Esophagus muscularis mucosa (tissue), 4 donors: ENCODE data around the gene LCORL. TPM values are rescaled to one million over a fixed set of nuclear protein-coding genes. Genes with fewer than 3 reads are reported as not detected.
"Not testable (repeated sequence)": the region's sequence is repeated elsewhere in the genome, so short reads cannot be mapped to it uniquely, and the experiment has no call there.

Experiments used
- DNase-seq: peaks from one replicate; pipeline ENCODE4 v3.0.0-alpha.2; 2017; ENCODE audit errors: extremely low spot score
- H3K27ac ChIP-seq, 4 donors: fragments of 200-600 bp; sonication (generic); replicated peaks in 1 of 4; 1 replicate in 3 of 4; 2 replicates in 1 of 4; pipeline ENCODE4 v1.5.1; 2016 to 2019; ENCODE audit warnings: mild to moderate bottlenecking in 1 of 4
- H3K27me3 ChIP-seq, 4 donors: fragments of 200-600 bp; sonication (generic); one replicate each; pipeline versions ENCODE4 v1.5.1 to v1.6.0; 2016 to 2019
- H3K36me3 ChIP-seq, 4 donors: fragments of 200-600 bp; sonication (generic); one replicate each; pipeline ENCODE4 v1.5.1; 2016 to 2019
- H3K4me1 ChIP-seq, 4 donors: fragments of 200-600 bp; sonication (generic); one replicate each; pipeline ENCODE4 v1.5.1; 2016 to 2019
- H3K4me3 ChIP-seq, 4 donors: fragments of 200-600 bp; sonication (generic); 1 replicate in 2 of 4; 2 replicates in 2 of 4; pipeline ENCODE4 v1.5.1; 2016 to 2019; ENCODE audit warnings: mild to moderate bottlenecking in 4 of 4, moderate library complexity in 1 of 4
- H3K9me3 ChIP-seq, 4 donors: fragments of 200-600 bp; sonication (generic); 1 replicate in 3 of 4; 2 replicates in 1 of 4; pipeline ENCODE4 v1.5.1; 2016 to 2019
- EP300 ChIP-seq: sonication (generic); formaldehyde crosslinking; IDR thresholded peaks from one replicate; pipeline ENCODE4 v1.6.1; 2017; ENCODE audit warnings: antibody characterized with exemption
- POLR2A ChIP-seq: fragments of 450-650 bp; IDR thresholded peaks from one replicate; pipeline ENCODE4 v1.6.1; 2017; ENCODE audit warnings: antibody characterized with exemption, moderate library complexity, mild to moderate bottlenecking, low read depth
- POLR2AphosphoS5 ChIP-seq, 2 donors: sonication (generic); formaldehyde crosslinking; IDR thresholded peaks; one replicate each; pipeline ENCODE4 v1.6.1; 2017; ENCODE audit warnings: antibody characterized with exemption in 2 of 2
- WGBS: methylation state at CpG from one replicate; pipeline ENCODE4 v1.1.5; 2018; 5-methylcytosine and 5-hydroxymethylcytosine counted together
- intact Hi-C: fragments of 100-400 bp; cut with DNase I; formaldehyde crosslinking; loops from one replicate; pipeline ENCODE4 v1.15.1; 2023
- total RNA-seq, 4 donors: library from RNA; depleted of rRNA; stranded (reverse); fragments of >200 nt; gene quantifications; one replicate each; pipeline versions ENCODE4 v1.1.0 to v1.2.1, GENCODE V29; 2016
- TF ChIP-seq, protein P1 (sequence below), 3 experiments: fragments of 200-600 bp in 2 of 3; fragments of 450-650 bp in 1 of 3; sonication (generic) in 2 of 3; IDR thresholded peaks; one replicate each; pipeline ENCODE4 v1.5.1; 2017 to 2019; ENCODE audit warnings: antibody characterized with exemption in 3 of 3, mild to moderate bottlenecking in 2 of 3, moderate library complexity in 1 of 3

Gene LCORL
- total RNA-seq, 4 donors from 2014 or later, result 7.6 to 14.1 (median 11.5) TPM

DNA sequence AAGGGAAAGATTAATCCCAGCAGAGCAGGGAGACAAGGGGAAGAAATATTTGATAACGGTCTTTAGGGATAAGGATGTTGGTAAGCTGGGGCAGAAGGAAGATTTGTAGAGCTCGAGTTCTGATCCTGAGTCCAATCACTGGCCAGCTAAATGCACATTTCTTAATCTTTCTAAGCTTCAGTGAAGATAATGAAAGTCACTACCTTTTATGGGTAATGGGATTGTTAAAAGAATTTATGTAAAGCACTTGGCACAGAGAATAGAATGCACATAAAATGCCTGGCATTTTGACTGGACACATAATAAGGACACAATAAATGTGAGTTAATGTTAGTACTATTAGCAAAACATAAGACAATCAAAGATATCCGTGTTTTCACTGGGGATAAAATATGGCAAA lies 167.5 kb downstream of the LCORL start:
- Histone ChIP-seq H3K36me3 (no peaks in the 10 kb centered on the region), H3K9me3 (no peaks in the 10 kb centered on the region), H3K27ac (no peak overlapping the region), H3K4me1 (no peaks in the 10 kb centered on the region), H3K4me3 (no peak overlapping the region), H3K27me3 (no peaks in the 10 kb centered on the region)
- intact Hi-C loops, result no loop called here
- no peak for DNase-seq
- TF ChIP-seq POLR2A, result no peak
- TF ChIP-seq, protein P1, sequence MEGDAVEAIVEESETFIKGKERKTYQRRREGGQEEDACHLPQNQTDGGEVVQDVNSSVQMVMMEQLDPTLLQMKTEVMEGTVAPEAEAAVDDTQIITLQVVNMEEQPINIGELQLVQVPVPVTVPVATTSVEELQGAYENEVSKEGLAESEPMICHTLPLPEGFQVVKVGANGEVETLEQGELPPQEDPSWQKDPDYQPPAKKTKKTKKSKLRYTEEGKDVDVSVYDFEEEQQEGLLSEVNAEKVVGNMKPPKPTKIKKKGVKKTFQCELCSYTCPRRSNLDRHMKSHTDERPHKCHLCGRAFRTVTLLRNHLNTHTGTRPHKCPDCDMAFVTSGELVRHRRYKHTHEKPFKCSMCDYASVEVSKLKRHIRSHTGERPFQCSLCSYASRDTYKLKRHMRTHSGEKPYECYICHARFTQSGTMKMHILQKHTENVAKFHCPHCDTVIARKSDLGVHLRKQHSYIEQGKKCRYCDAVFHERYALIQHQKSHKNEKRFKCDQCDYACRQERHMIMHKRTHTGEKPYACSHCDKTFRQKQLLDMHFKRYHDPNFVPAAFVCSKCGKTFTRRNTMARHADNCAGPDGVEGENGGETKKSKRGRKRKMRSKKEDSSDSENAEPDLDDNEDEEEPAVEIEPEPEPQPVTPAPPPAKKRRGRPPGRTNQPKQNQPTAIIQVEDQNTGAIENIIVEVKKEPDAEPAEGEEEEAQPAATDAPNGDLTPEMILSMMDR (IDR thresholded peaks at IDR 0.05), result no peak
- TF ChIP-seq POLR2AphosphoS5 (IDR thresholded peaks at IDR 0.05), result no peak
- TF ChIP-seq EP300, result no peak
- 79% methylated on average over 3 of the region's 3 CpGs for WGBS

DNA sequence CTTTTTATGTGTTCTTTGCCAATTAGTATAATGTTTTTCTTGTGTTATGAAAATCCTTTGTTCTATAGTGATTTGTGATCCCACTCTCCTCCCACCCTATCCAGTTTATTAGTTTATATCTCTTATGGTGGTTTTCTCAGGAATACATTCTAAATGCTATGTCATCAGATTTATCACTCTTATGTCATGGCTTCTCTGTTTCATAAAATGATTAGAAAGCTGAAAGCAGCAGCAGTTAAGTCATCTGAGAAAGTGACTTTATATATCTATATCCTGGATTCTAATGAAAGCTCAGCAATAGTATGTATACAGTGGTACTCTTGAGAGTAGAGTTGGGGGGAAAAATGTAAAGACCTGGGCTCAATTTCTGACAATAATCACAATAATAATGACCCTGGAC lies 169.6 kb downstream of the LCORL start:
- H3K27ac ChIP-seq, result no peak overlapping the region
- no peak for DNase-seq
- TF ChIP-seq POLR2AphosphoS5 (IDR thresholded peaks at IDR 0.05), result no peak
- TF ChIP-seq POLR2A, result no peak
- no peak for TF ChIP-seq EP300
- TF ChIP-seq, protein P1 (IDR thresholded peaks at IDR 0.05), result no peak

DNA sequence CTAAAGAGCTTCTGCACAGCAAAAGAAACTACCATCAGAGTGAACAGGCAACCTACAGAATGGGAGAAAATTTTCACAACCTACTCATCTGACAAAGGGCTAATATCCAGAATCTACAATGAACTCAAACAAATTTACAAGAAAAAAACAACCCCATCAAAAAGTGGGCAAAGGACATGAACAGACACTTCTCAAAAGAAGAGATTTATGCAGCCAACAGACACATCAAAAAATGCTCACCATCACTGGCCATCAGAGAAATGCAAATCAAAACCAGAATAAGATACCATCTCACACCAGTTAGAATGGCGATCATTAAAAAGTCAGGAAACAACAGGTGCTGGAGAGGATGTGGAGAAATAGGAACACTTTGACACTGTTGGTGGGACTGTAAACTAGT lies 171.3 kb downstream of the LCORL start:
- intact Hi-C loops, result not testable (repeated sequence)
- 100% methylated on average over 1 of the region's 1 CpG for WGBS

More for the DNA sequence above, 169.6 kb downstream of the LCORL start:
- intact Hi-C loops, result no loop called here
- no peak overlapping the region for H3K4me3 ChIP-seq
- no peaks in the 10 kb centered on the region for H3K27me3 ChIP-seq
- no peaks in the 10 kb centered on the region for H3K4me1 ChIP-seq
- H3K36me3 ChIP-seq, result no peaks in the 10 kb centered on the region
- H3K9me3 ChIP-seq, result no peaks in the 10 kb centered on the region

DNA sequence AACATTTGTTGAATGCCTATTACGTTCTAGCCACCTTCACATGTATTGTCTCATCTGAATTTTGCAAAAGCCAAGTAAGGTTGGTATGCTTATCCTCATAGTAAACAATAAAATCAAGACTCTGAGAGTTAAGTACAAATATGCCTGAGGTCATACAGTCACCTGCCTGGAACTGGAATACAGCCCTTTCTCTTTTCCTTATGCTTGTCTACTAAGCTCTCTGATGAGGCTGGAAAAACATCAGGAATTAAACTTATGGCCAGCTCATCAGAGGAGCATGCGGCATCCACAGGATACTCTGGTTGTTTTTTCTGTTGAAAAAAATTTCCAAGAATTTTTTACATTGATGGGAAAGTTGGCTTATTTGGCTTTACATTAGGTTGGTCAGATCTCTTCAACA lies 175.3 kb downstream of the LCORL start:
- intact Hi-C loops, result no loop called here
- TF ChIP-seq, protein P1 (IDR thresholded peaks at IDR 0.05), result no peak
- TF ChIP-seq POLR2AphosphoS5 (IDR thresholded peaks at IDR 0.05), result no peak
- Histone ChIP-seq H3K4me1 (no peaks in the 10 kb centered on the region), H3K27me3 (no peaks in the 10 kb centered on the region), H3K9me3 (no peaks in the 10 kb centered on the region), H3K4me3 (no peak overlapping the region), H3K27ac (no peak overlapping the region), H3K36me3 (no peaks in the 10 kb centered on the region)
- no peak for DNase-seq
- WGBS, result 93% methylated on average over 2 of the region's 2 CpGs

More for the DNA sequence above, 171.3 kb downstream of the LCORL start:
- not testable (repeated sequence) for H3K36me3 ChIP-seq, DNase-seq, H3K27ac ChIP-seq, H3K27me3 ChIP-seq, H3K4me1 ChIP-seq, H3K9me3 ChIP-seq, H3K4me3 ChIP-seq

DNA sequence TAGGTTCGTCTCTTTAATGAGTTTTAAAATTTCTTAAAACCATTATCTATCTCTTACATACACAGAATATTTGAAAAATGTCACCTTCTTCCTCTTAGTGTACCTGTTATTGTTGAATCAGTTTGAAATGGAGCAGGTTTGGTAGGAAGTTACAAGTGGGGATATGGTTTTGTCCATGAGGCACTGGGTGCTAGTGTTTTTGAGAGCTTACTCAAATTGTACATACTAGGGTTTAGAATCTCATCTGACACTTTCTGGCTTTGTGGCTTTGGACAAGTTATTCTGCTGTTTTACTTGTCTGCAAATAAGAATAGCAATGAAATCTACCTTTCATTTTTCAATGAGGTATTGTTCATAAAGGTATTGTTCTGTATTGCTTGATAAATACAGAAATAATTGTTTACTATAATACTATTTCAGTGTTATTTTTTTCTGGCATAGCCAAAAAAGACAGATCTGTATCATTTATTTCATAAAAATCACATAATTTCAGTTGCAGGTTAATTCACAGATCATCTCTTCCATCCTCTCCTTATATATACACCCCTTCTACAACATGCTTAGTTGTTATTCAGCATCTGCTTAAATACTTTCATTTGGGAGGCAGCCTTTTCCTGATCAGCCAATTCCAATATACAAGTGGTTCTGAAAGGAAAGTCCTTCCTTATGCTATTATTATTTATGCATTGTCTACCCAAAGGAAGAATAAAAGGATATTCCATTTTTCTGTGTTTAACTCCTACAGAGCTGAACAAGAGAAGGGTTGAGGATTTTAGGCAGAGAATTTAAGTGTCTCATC lies 197.5 kb downstream of the LCORL start:
- TF ChIP-seq POLR2AphosphoS5 (IDR thresholded peaks at IDR 0.05) (no peak), POLR2A (no peak), EP300 (no peak)
- TF ChIP-seq, protein P1 (IDR thresholded peaks at IDR 0.05), result no peak
- Histone ChIP-seq H3K36me3 (no peaks in the 10 kb centered on the region), H3K9me3 (no peaks in the 10 kb centered on the region), H3K4me3 (no peak overlapping the region), H3K27me3 (no peaks in the 10 kb centered on the region), H3K4me1 (no peaks in the 10 kb centered on the region), H3K27ac (no peak overlapping the region)
- DNase-seq, result no peak
- WGBS, result 92% methylated on average over 1 of the region's 1 CpG
- intact Hi-C loops, result loop anchor here (10.0 kb wide), 1 partner anchor 541 kb away; no protein-coding TSS in a partner anchor
